CD4-positive, alpha-beta T cell treated with Interleukin-6 at 100 ng/mL for 8 hours (primary cell): Measurements from ENCODE around the gene EXOC3L2.

Source experiments
- DNase-seq: peaks from one replicate; pipeline ENCODE4 v3.0.0-alpha.2; 2020; ENCODE audit warnings: mixed read lengths, low spot score

Gene EXOC3L2

DNA sequence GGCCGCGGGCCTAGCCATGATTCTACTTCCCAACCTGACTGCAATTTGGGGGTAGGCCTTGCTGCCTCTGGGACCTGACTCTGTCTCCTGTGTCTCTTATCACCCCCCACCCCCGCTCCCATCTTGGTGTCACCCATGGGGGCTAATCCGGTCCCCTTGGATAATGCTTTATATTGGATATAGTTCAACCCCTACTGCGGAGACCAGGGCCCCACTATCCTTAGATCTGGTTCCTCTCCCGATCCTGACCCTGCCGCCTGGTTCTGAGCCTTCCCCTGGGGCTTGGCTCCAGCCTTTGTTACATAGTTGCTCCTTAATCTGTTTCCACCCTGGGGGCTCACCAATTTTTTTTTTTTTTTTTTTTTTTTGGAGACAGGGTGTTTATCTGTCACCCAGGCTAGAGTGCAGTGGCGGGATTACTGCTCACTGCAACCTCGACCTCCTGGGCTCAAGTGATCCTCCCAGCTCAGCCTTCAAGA is 65.3 kb downstream of the EXOC3L2 start:
- DNase-seq = no peak

DNA sequence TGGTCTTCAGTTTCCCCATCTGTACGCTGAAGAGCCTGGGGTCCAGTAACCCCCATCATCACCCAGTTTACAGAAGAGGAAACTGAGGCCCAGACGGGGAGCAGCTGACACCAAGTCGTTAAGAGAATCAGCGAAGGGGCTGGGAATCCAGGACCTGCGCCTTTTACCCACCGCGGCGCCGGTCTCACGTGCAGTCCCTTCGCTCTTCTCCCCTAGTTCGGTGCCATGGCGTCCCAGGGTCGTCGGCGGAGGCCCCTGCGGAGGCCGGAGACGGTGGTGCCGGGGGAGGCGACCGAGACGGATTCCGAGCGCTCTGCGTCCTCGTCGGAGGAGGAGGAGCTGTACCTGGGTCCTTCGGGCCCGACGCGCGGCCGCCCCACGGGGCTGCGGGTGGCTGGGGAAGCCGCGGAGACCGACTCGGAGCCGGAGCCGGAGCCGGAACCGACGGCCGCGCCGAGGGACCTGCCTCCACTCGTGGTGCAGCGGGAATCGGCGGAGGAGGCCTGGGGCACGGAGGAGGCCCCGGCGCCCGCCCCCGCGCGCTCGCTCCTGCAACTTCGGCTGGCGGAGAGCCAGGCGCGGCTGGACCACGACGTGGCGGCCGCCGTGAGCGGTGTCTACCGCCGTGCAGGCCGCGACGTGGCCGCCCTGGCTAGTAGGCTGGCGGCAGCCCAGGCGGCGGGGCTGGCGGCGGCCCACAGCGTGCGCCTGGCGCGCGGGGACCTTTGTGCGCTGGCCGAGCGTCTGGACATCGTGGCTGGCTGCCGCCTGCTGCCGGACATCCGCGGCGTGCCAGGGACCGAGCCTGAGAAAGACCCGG is 65.9 kb downstream of the EXOC3L2 start:
- DNase-seq = no peak

DNA sequence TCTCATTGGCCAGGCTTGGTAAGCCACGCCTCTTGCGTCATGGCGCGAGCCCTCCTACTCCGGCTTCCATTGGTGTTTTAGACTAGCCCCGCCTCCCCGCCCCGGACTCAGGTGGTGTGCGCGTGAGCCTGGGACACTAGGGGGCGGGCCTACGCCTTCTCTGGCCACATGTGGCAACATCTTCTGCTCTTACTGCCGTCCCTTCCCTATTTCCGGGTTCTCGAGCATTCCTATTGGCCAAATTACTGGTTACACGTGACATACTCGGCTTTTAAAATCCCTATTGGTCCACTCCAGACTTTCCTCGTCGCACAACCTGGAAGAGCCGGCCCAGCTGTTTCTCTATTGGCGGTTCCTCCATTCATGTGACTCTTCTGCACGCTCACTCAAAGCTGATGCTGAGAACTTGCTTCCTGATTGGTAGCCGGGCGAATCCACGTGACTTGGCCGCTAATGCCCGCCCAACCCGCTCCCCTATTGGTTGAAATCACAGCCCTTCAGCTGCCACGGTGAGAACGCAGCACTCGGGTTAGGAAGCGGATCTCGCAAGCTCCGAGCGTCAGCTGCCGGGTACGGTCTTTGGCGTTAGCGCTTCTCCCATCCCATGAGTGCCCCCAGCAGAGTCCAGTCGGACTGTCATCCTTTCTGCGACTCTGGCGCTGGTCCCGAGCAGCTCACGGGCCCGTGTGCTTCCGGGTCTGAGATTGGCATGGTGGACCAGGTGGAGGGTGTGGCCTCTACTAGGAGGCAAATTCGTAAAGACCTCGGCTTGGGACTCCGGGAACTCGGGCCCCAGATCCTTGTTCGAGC is 66.7 kb downstream of the EXOC3L2 start, which contains the start of gene BLOC1S3:
Gene BLOC1S3 (plus strand): TSS at position 523 of the 810 bp plus-strand sequence. CDS start 513 bp downstream, outside the sequence.
- peak; percentile 100 for DNase-seq

DNA sequence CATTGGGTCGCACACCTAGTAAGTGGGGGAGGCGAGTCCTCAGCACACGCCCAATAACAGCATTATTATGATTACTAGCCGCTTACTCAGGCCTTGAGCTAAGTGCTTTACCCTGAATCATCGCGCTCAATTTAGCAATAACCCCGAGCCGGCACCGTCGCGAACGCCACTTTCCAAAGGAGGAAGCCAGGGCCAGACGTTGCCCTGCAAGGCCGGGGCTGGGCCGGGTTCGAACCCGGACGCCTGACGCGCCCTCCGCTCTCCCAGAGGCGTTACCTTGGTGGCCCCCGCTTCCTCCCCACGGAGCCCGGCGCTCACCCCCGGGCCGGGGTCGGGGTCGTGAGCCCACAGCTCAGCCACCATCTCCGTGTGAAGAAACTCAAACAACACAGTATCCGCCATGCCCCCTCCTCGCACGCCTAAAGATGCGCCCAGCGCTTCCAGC is 67.4 kb downstream of the EXOC3L2 start, which contains the start of gene TRAPPC6A:
Gene TRAPPC6A (minus strand): TSS at position 421 of the 445 bp plus-strand sequence. CDS start 19 bp downstream, at position 402.
- no peak for DNase-seq

DNA sequence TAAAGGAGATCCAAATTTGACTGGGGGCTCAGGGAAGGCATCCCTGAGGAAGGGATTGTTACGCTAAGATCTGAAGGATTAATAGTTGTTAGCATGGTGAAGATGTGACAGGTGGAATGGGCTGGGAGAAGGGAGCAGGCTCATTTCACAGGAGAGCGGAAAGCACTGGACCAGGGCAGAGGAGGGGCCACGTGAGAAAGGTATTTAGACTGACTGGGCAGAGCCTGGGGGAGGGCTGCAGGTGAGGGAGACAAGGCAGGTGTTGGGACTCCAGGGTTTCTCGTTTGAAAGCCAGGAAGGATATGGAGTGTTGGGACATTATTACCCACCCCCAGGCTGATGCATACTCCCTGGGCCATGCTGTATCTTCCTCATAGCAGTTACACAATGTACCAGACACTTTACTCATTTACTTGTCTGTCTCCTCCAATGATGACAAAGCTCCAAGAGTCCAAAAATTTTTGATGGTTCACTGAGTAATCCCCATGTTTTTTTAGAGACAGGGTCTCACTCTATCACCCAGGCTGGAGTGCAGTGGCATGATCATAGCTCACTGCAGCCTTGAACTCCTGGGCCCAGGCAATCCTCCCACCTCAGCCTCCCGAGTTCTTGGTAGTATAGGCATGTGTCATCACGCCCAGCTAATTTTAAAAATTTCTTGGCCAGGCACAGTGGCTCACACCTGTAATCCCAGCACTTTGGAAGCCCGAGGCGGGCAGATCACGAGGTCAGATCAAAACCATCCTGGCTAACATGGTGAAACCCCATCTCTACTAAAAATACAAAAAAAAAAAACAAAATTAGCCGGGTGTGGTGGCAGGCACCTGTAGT is 69.5 kb downstream of the EXOC3L2 start:
- DNase-seq = no peak

DNA sequence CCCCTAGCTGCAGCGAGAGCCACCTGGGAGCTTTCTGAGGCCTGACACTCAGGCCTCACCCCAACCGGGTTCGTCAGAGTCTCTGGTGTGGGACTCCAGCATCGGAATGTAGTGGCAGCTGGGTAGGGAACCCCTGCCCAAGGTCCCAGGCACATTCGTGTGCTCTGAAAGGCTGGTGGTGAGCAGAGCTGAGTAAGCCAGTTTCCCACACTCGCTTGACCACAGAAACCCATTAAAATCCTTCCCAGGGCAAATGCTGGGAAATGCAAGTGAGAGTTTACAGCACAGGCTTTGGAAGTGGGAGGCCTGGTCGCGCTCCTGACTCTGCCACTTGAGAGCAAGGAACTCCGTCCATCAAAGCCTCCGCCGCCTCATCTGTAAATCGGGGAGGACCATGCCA is 71.4 kb downstream of the EXOC3L2 start:
- no peak for DNase-seq

DNA sequence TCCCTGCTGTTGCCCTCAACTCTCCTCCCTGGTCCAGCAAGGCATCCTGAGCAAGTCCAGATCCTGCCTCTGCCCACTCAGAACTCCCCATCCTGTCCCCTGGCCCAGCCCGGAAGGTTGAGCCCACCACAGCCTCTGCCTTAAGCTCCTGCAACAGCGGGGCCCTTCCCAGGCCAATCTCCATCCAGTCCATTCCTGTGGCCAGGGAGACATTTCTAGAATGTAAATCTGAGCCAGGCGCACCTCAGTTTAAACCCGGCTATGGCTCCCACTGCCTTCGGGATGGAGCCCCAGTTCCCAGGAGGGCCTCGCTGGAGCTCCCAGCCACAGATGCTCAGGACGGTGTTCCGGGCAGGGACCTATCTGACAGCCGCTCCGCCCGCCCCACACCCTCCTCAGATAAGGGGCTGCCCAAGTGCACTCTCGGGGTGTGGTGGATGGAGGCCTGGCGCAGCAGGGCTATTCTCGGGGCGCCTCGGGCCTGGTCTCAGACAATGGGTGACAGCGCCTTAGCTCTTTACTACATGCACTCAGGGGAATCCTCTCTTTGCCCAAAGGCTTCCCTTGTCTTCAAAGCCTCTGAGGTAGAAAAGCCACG is 72.5 kb downstream of the EXOC3L2 start:
- no peak for DNase-seq

DNA sequence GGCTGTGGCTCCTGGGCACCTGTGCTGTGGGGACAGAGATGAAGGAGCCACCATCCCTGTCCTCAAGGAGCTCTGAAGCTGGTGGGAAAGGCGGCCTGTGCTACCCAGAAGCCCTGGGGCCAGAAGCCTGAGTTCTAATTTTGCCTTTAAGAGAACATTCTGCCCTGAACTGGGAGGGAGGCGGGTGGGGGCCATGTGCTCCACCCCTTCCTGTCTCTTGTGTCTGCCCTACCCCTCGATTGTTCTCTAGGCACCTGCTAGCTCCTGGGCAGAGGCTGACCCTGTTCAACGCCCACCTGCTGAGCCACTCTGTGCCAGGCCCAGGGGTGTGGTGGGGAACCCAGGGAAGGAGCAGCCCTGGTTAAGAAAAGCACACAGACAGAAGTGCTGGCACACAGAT is 73.0 kb downstream of the EXOC3L2 start:
- peak; percentile 44 for DNase-seq

DNA sequence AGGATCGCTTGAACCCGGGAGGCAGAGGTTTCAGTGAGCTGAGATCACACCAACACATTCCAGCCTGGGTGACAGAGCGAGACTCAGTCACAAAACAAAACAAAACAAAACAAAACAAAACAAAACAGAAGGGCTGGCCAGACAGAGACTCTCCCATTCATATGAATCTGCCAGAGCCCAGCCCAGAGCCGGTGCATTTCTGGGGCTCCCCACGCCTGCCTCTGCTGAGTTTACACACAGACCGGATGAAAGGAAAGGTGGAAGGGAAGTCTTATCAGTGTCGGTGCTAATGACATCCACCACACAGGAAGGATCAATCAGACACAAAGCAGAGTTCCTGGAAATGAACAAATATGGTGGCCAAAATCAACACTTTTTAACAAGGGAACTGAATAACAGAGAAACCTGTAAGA is 74.0 kb downstream of the EXOC3L2 start:
- DNase-seq = peak; percentile 62

DNA sequence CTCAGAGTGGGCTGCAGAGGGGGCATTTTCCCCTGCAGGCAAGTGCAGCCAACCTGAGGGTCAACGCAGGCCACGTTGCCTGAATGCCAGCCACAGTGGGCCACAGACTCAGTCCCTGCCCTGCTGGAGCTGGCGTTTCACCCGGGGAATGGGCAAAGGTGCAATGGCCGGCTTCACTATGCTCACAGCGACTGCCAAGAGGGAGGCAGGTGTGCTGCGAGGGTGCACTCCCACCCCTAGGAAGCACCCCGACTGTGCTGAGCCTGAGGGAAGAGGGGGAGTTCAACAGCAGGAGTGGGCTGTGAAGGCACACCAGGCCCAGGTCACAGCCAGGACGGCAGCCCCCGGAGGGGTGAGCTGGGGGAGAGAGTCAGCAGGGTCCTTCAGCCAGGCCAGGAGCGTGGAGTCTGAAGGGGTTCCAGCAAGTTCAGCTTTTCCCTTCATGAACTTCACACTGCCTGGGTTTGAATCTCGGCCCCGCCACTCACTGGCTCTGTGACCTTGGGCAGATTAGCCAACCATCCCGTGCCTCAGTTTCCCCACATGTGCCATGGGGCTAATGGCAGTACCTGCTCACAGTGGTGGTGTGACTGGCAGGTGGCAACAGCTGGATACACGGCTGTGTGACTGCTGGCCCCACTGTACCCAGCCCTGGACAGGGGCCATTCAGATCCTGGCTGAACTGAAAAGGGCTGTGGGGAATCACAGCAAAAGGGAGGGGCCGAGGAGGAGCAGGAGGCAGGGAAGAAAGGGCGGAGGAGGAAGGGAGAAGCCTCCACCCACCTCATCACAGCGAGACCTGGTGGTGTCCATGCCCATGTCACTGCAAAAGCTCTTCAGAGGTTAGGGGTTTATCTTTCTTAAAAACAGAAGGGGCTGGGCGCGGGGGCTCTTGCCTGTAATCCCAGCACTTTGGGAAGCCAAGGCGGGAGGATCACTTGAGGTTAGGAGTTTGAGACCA is 74.8 kb downstream of the EXOC3L2 start:
- no peak for DNase-seq

DNA sequence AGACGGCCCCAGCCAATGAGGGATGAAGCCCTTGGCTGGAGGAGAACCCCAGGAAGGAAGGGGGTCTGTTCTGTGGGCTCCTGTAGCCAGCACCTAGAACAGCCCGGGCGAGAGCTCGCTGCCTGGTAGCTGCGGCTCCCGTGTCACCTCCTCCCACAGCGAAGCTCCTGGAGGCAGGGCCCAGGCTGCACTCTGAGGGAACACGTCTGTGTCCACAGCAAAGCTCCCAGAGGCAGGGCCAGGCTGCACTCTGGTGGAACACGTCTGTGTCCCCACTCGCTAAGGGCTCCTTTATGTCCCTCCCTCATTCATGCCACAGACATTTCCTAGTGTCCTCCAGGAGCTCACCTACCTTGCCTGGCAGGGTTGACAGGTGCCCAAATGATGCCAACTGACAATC is 75.6 kb downstream of the EXOC3L2 start:
- DNase-seq = no peak

DNA sequence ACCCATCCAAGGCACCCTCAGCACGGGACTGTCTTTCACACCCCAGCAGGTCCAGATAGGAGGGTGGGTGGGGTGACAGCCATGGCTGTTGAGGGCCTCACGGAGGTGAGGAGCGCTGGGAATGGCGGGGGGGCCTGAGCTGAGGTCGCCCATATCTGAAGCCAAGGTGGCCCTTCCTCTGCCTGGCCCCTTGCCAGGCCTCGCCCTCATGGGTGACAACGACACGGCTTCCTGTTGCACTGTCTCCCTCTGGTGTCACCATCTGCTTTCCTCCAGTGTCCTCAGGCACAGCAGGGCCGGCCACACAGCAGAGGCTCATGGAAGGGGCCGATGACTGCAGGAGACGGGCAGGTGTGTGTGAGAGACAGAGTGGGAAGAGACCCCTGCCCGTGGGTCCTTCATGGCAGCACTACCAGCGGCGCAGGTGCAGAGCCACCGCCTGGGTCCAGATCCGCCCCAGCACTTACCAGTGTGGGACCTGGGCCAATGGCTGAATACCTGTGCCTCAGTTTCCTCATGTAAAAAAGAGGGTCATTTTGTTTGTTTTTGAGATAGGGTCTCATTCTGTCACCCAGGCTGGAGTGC is 76.3 kb downstream of the EXOC3L2 start:
- DNase-seq = no peak

DNA sequence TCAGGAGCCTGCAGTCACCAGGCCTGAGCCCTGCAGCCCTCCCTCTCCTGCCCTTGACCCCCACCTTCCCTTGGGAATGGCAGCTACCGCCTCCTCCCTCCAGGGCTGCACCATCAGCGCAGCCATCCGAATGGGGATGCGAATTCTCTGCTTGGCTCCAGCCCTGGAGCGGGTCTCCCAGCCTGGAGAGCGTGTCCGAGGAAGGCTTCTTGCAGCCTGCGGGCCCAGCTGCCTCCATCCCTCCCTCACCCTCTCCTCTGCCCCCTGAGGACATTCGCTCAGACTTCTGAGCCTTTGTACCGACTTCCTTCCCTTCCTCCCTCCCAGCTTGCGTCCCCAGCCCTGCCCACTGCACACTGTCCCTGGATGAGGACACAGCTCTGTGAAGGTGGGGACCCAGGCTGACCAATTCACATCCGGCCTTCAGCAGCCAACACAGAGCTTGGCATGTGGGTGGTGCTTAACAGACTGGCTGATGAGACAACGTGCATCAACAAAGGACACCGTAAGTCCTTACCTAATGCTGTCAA is 78.4 kb downstream of the EXOC3L2 start:
- DNase-seq = no peak

DNA sequence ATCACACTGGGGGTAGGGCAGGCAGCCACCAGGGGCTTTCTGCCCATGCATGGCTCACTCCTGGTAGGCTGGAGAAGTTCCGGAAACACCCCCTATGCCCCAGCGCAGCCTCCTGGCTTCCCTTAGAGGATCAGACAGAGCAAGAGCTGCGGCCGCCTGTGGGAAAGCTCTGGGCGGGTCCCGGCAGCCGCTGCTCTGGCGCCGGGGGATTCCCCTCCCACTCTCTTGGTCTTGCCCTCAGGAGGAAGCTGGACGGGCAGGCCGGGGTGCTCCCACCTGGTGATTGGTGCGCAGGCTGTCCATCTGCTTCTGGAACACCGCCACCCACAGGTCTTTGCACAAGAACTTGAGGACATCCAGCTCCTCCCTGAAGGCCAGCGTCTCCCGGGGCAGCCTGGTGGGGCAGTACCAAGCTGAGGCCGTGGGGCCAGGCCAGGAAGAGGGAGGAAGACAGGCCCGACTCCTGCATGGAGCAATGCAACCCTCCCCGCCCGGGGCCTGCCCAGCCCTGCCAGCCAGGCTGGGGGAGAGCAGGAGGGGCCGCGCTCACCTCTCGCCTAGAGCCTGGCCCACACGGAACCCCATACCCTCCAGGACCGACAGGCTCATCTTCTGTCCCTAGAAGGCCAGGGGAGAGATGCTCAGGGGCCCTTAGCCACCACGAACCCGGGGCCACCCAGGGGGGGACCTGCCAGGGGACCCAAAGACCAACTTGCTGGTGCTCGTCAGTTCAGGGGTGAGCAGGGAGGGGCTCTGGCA is 80.5 kb downstream of the EXOC3L2 start:
- peak; percentile 47 for DNase-seq

DNA sequence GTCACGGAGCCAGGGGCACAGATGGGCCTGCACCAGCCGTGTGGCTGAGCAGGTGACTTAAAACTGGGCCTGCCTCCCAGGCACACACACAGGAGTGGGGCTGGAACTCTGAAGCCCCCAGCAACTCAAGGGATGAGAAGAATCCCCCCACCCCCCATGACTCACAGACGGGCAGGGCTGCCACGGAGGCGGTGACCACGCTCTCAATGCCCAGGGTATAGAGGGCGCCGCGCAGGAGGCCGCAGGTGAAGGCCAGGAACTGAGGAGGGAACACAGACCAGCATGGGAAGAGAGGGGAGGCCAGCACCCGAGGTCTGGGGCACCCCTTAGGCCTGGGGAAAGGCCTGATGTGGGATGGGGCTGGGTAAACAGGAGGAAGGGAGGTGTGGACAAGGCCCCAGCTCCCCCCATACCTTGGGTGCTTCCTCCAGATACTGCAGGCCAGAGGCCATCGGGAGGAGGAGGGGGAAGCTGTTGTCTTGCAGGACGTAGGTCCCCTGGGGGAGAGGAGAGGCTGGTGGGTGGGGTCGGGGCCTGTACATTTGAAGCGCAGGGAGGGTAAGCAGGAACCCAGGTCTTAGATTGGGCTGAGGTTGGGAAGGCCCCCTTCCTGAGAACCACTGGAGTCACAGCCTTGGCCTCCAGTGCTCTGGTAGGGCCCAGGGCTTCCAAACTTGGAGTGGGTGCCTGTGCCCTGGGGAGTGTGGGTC is 81.3 kb downstream of the EXOC3L2 start:
- no peak for DNase-seq

DNA sequence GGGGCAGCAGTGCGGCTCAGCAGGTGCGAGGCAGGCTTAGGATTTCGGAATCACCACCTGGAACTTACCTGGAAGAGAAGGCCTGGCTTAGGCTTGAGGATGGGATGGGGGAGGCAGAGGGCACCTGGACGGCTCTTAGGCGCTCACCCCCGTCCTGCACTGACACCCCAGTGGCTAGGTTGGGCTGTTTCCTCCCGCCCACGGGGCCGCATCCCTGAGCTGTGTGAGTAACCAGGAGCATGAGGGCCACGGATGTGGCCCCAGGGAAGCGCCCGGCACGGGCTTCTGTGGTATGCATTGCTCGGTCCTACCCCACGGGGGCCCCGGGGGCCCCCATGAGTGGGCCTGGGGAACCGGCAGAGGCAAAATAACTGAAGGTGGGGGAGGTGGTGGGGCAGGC is 82.1 kb downstream of the EXOC3L2 start:
- no peak for DNase-seq

DNA sequence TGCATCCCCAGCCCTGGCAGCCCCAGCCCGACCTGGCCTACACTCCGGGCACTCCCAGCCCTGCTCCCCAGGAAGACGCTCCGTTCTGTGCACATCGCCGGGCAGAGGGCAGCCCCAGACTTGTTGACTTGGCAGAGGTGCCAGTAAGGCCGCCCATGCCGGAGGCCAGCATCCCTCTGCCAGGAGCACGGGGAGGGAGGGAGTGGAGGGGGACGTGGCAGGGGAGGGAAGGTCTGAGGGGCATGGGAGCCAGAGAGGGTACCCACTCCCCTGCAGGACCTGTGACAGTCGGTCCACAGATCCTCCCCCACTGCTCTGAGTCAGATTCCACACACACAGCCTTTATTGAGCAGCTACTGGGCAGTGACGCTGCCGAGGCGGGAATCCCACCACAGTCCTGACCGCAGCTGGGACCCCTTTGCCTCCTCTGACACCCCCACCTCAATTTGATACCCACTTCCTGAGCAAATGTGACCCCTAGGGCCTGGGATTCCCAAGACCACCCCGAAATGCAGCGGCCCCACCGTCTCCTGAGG is 82.5 kb downstream of the EXOC3L2 start:
- no peak for DNase-seq
